G401 (cell line): ENCODE results near the gene HDAC9. TPM values are rescaled to one million over a fixed set of nuclear protein-coding genes. Genes with fewer than 3 reads are reported as not detected.
"Not testable (repeated sequence)": the region's sequence is repeated elsewhere in the genome, so short reads cannot be mapped to it uniquely, and the experiment has no call there.

Experiments
- DNase-seq: peaks from one replicate; pipeline ENCODE4 v3.0.0-alpha.2; 2015; ENCODE audit warnings: low spot score
- in situ Hi-C: cut with HindIII; loops from 2 replicates; pipeline ENCODE4 v1.10.0; 2016; ENCODE audit warnings: low sequenced_read_pairs, mixed read lengths
- total RNA-seq: library from RNA; depleted of rRNA; stranded (reverse); fragments of >200 nt; shearing (Covaris generic); gene quantifications from 2 replicates; pipeline ENCODE4 v1.2.3, GENCODE V29; 2014

The HDAC9 gene
- total RNA-seq, 1 experiment from 2014 or later: 5.6 TPM

- in situ Hi-C loops: no loop called here
- no peak for DNase-seq
These were observed 513.8 kb downstream of the HDAC9 start for GRCh38 chr7:19009241-19009935.

- DNase-seq: no peak
- in situ Hi-C loops: no loop called here
These were observed 514.4 kb downstream of the HDAC9 start for GRCh38 chr7:19009936-19010280.

- in situ Hi-C loops: no loop called here
- DNase-seq: no peak
These were observed 515.7 kb downstream of the HDAC9 start for GRCh38 chr7:19011212-19011611.

GRCh38 chr7:19015098-19015497 lies 519.5 kb downstream of the HDAC9 start:
- in situ Hi-C loops: no loop called here

GRCh38 chr7:19016140-19016539 lies 520.6 kb downstream of the HDAC9 start:
- no peak for DNase-seq
- in situ Hi-C loops: no loop called here

More at GRCh38 chr7:19015098-19015497, 519.5 kb downstream of the HDAC9 start:
- DNase-seq: no peak

- in situ Hi-C loops: no loop called here
- no peak for DNase-seq
These were observed 521.8 kb downstream of the HDAC9 start for GRCh38 chr7:19017374-19017773.

GRCh38 chr7:19020062-19020461 lies 524.5 kb downstream of the HDAC9 start:
- no peak for DNase-seq
- in situ Hi-C loops: no loop called here

GRCh38 chr7:19020711-19021110 lies 525.2 kb downstream of the HDAC9 start:
- in situ Hi-C loops: no loop called here
- no peak for DNase-seq

- no peak for DNase-seq
These were observed 527.9 kb downstream of the HDAC9 start for GRCh38 chr7:19023477-19023876.

GRCh38 chr7:19024261-19024660 lies 528.7 kb downstream of the HDAC9 start:
- DNase-seq: no peak
- in situ Hi-C loops: no loop called here

More at GRCh38 chr7:19023477-19023876, 527.9 kb downstream of the HDAC9 start:
- in situ Hi-C loops: no loop called here

GRCh38 chr7:19026888-19027287 lies 531.3 kb downstream of the HDAC9 start:
- DNase-seq: no peak
- in situ Hi-C loops: no loop called here

- DNase-seq: no peak
- in situ Hi-C loops: no loop called here
These were observed 534.7 kb downstream of the HDAC9 start for GRCh38 chr7:19030281-19030680.

GRCh38 chr7:19032942-19033341 lies 537.4 kb downstream of the HDAC9 start:
- DNase-seq, in situ Hi-C loops: not testable (repeated sequence)

GRCh38 chr7:19051767-19052375 lies 556.3 kb downstream of the HDAC9 start:
- DNase-seq: peak; percentile 3
- in situ Hi-C loops: no loop called here
